ENCODE measurements around the gene HIGD1A. TPM values are rescaled to one million over a fixed set of nuclear protein-coding genes. Genes with fewer than 3 reads are reported as not detected.

Gene HIGD1A
- total RNA-seq, 1 experiment from 2014 or later = 77.6 TPM

DNA sequence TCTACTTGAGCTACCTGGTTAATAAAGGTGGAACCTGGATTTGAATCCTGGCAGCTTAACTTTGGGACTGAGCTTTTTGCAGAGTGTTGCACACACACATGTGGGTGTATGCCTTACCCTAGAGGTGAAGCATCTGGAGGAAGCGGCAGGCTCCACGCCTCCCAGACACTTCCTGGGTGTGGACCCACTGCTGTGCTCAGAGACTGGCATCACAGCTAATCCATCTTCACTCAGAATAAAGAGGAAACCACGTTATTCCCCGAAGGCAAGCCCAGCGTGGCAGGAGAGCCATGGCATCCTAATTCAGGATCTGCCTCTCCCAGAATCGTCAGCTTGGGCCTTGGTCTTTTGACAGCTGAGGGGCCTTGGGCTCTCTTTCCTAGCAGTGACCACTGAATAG, 56.7 kb downstream of the HIGD1A start:
- WGBS (ENCODE audit: extremely low coverage, insufficient read length, low lambda C conversion rate) = no CpG with 5 or more reads among the region's 6 CpGs
- H3K23ac ChIP-seq (ENCODE audit: insufficient read length, low read depth, low read length) = no peak overlapping the region

More for the DNA sequence above, 56.7 kb downstream of the HIGD1A start:
- Histone ChIP-seq H3K27ac (ENCODE audit: insufficient read length, low read depth, low read length) (no peak overlapping the region), H3K4me1 (ENCODE audit: insufficient read depth, low read length) (no peaks in the 10 kb centered on the region), H2BK20ac (ENCODE audit: low read depth, low read length, poor library complexity, severe bottlenecking) (no peak overlapping the region), H3K23me2 (ENCODE audit: insufficient read length, low read depth, low read length, poor library complexity, severe bottlenecking) (no peaks in the 10 kb centered on the region), H3K79me1 (ENCODE audit: insufficient read depth, low read depth, low read length, poor library complexity, severe bottlenecking) (no peaks in the 10 kb centered on the region), H3K9me3 (ENCODE audit: control insufficient read depth, low read depth, low read length) (no peaks in the 10 kb centered on the region), H3K27me3 (ENCODE audit: insufficient read depth, low read length) (no peaks in the 10 kb centered on the region), H3K14ac (ENCODE audit: insufficient read depth, low read length) (no peak overlapping the region), H3T11ph (ENCODE audit: low read length) (no peak overlapping the region), H4K8ac (replicated peaks; ENCODE audit: insufficient read length, low read depth, low read length) (no peak overlapping the region), H4K91ac (ENCODE audit: insufficient read length, low read depth, low read length) (no peak overlapping the region), H3K18ac (ENCODE audit: insufficient read length, low read depth, low read length) (no peak overlapping the region), H2BK5ac (ENCODE audit: insufficient read length, low read length) (no peak overlapping the region), H3K4ac (ENCODE audit: low read depth, low read length) (no peak overlapping the region), H4K20me1 (ENCODE audit: control insufficient read depth, insufficient read depth, insufficient read length) (no peaks in the 10 kb centered on the region), H3K4me2 (ENCODE audit: insufficient read depth, insufficient read length, low read length) (no peak overlapping the region), H2BK12ac (ENCODE audit: insufficient read length, low read depth, low read length) (no peak overlapping the region), H2AFZ (ENCODE audit: low read length) (no peak overlapping the region), H4K5ac (ENCODE audit: insufficient read length, low read depth, low read length) (no peak overlapping the region), H2BK15ac (ENCODE audit: low read depth, low read length) (no peak overlapping the region), H3K56ac (ENCODE audit: insufficient read length, low read depth, low read length) (no peak overlapping the region), H2BK120ac (ENCODE audit: low read depth, low read length, poor library complexity, severe bottlenecking) (no peak overlapping the region), H2AK5ac (ENCODE audit: insufficient read length, low read length) (no peak overlapping the region), H3K79me2 (ENCODE audit: insufficient read depth, low read length) (no peaks in the 10 kb centered on the region), H3K9ac (ENCODE audit: extremely low read depth, insufficient read length, low read length) (no peak overlapping the region)
- TF ChIP-seq CTCF (conservative IDR thresholded peaks at IDR 0.05) = no peak
- no peaks in the 10 kb centered on the region for H3K9me3 Mint-ChIP-seq
- peaks cover 18% of the 10 kb centered on the region for H3K27me3 Mint-ChIP-seq (ENCODE audit: low read depth)
- no peaks in the 10 kb centered on the region for H3K36me3 Mint-ChIP-seq (ENCODE audit: insufficient read depth in 1 of 3, low read depth in 3 of 3)
- H3K4me1 Mint-ChIP-seq = peaks cover 29 to 31% of the 10 kb centered on the region in 2 experiments
- DNase-seq = peak; percentile 6
- no peak overlapping the region for H3K27ac Mint-ChIP-seq
- H3K4me3 Mint-ChIP-seq = no peak overlapping the region
